Tibial nerve (tissue), 3 donors: ENCODE results near the gene NTSR1.

Source experiments
- CTCF ChIP-seq, 5 experiments: fragments of 200-600 bp in 3 of 5; fragments of 450-650 bp in 2 of 5; sonication (generic) in 3 of 5; IDR thresholded peaks; one replicate each; pipeline ENCODE4 v1.5.1; 2016 to 2019; ENCODE audit warnings: antibody characterized with exemption in 5 of 5, mild to moderate bottlenecking in 3 of 5, moderate library complexity in 2 of 5
- POLR2A ChIP-seq, 2 donors: fragments of 450-650 bp; IDR thresholded peaks; one replicate each; pipeline ENCODE4 v1.6.1; 2017; ENCODE audit warnings: antibody characterized with exemption in 2 of 2, mild to moderate bottlenecking in 2 of 2, moderate library complexity in 2 of 2

- TF ChIP-seq CTCF (IDR thresholded peaks at IDR 0.05) = no peak
- no peak for TF ChIP-seq POLR2A (IDR thresholded peaks at IDR 0.05)
These were observed 19.7 kb upstream of the NTSR1 start for GRCh38 chr20:62688855-62689460.
